ENCODE measurements around the gene TIMP4. TPM values are rescaled to one million over a fixed set of nuclear protein-coding genes. Genes with fewer than 3 reads are reported as not detected.
A peak's percentile ranks its signal among the peaks of the same experiment; 100 is the strongest.

The TIMP4 gene
- polyA plus RNA-seq, 3 donors: 0.04 TPM; not detected in 2

- Mint-ChIP-seq H3K36me3 (no peaks in the 10 kb centered on the region), H3K27ac (peak overlapping the region in 2 of 7 donors; percentile 0 to 12), H3K4me3 (peak overlapping the region in 1 of 2 donors; percentile 93), H3K9me3 (no peaks in the 10 kb centered on the region), H3K4me1 (peaks cover 15% of the 10 kb centered on the region), H3K27me3 (ENCODE audit: low read depth in 3 of 3) (peaks cover 11 to 22% (median 17%) of the 10 kb centered on the region in 3 donors)
- Histone ChIP-seq H3K27me3 (ENCODE audit: control insufficient read depth in 2 of 2, insufficient read depth in 2 of 2, low read length in 2 of 2) (peaks cover 0 to 9% of the 10 kb centered on the region in 2 donors), H3K27ac (ENCODE audit: low read depth in 1 of 2, low read length in 2 of 2) (no peak overlapping the region), H3K4me2 (replicated peaks; ENCODE audit: extremely low read depth, low read length, poor library complexity, severe bottlenecking) (peak overlapping the region; percentile 75), H3K9ac (ENCODE audit: insufficient read depth, low read length, poor library complexity, severe bottlenecking) (peak overlapping the region; percentile 36), H3K4me3 (replicated peaks in 1 of 3; ENCODE audit: low read depth in 2 of 3, low read length in 3 of 3) (peak overlapping the region in 1 of 3 experiments; percentile 60), H2AFZ (ENCODE audit: insufficient read depth, low read depth, low read length, poor library complexity, severe bottlenecking) (peak overlapping the region; percentile 76), H3K9me3 (replicated peaks in 1 of 2; ENCODE audit: control insufficient read depth in 1 of 2, insufficient read depth in 1 of 2, low read length in 2 of 2) (no peaks in the 10 kb centered on the region), H3K4me1 (ENCODE audit: control insufficient read depth in 1 of 2, insufficient read depth in 2 of 2, low read length in 2 of 2) (peaks cover 11 to 14% of the 10 kb centered on the region in 2 donors), H3K79me2 (ENCODE audit: insufficient read depth, low read length) (no peaks in the 10 kb centered on the region), H4K20me1 (ENCODE audit: insufficient read depth, low read length) (no peaks in the 10 kb centered on the region), H3K36me3 (replicated peaks in 1 of 2; ENCODE audit: control insufficient read depth in 1 of 2, insufficient read depth in 2 of 2, low read length in 2 of 2) (no peaks in the 10 kb centered on the region)
- intact Hi-C loops (cut with micrococcal nuclease): no loop called here
- no peak for DNase-seq
- 71% methylated on average over 3 of the region's 4 CpGs for WGBS (ENCODE audit: insufficient coverage)
- no peak for TF ChIP-seq CTCF (IDR thresholded peaks at IDR 0.05)
Observed at GRCh38 chr3:12159227-12159601, 502 bp upstream of the TIMP4 start.

- Mint-ChIP-seq H3K4me1 (peaks cover 15% of the 10 kb centered on the region), H3K9me3 (no peaks in the 10 kb centered on the region), H3K27ac (peak overlapping the region in 1 of 7 donors; percentile 58), H3K36me3 (no peaks in the 10 kb centered on the region), H3K27me3 (ENCODE audit: low read depth in 3 of 3) (peaks cover 13 to 30% (median 16%) of the 10 kb centered on the region in 3 donors), H3K4me3 (no peak overlapping the region)
- TF ChIP-seq CTCF (IDR thresholded peaks at IDR 0.05): no peak
- intact Hi-C loops (cut with micrococcal nuclease): no loop called here
- no peak overlapping the region for H3K4me2 ChIP-seq (replicated peaks; ENCODE audit: extremely low read depth, low read length, poor library complexity, severe bottlenecking)
- WGBS (ENCODE audit: insufficient coverage): 100% methylated on average over 1 of the region's 1 CpG
- no peak overlapping the region for H3K9ac ChIP-seq (ENCODE audit: insufficient read depth, low read length, poor library complexity, severe bottlenecking)
- H3K27ac ChIP-seq (ENCODE audit: low read depth in 1 of 2, low read length in 2 of 2): no peak overlapping the region
- no peak for DNase-seq
- no peaks in the 10 kb centered on the region for H4K20me1 ChIP-seq (ENCODE audit: insufficient read depth, low read length)
- peaks cover 0 to 9% of the 10 kb centered on the region in 2 donors for H3K27me3 ChIP-seq (ENCODE audit: control insufficient read depth in 2 of 2, insufficient read depth in 2 of 2, low read length in 2 of 2)
- no peaks in the 10 kb centered on the region for H3K36me3 ChIP-seq (replicated peaks in 1 of 2; ENCODE audit: control insufficient read depth in 1 of 2, insufficient read depth in 2 of 2, low read length in 2 of 2)
- no peak overlapping the region for H3K4me3 ChIP-seq (replicated peaks in 1 of 3; ENCODE audit: low read depth in 2 of 3, low read length in 3 of 3)
- peaks cover 11 to 14% of the 10 kb centered on the region in 2 donors for H3K4me1 ChIP-seq (ENCODE audit: control insufficient read depth in 1 of 2, insufficient read depth in 2 of 2, low read length in 2 of 2)
- no peak overlapping the region for H2AFZ ChIP-seq (ENCODE audit: insufficient read depth, low read depth, low read length, poor library complexity, severe bottlenecking)
- H3K79me2 ChIP-seq (ENCODE audit: insufficient read depth, low read length): no peaks in the 10 kb centered on the region
- no peaks in the 10 kb centered on the region for H3K9me3 ChIP-seq (replicated peaks in 1 of 2; ENCODE audit: control insufficient read depth in 1 of 2, insufficient read depth in 1 of 2, low read length in 2 of 2)
Observed at GRCh38 chr3:12157026-12157425, 1.7 kb downstream of the TIMP4 start.
